ENCODE results near the gene HRCT1.

HRCT1 gene

DNA sequence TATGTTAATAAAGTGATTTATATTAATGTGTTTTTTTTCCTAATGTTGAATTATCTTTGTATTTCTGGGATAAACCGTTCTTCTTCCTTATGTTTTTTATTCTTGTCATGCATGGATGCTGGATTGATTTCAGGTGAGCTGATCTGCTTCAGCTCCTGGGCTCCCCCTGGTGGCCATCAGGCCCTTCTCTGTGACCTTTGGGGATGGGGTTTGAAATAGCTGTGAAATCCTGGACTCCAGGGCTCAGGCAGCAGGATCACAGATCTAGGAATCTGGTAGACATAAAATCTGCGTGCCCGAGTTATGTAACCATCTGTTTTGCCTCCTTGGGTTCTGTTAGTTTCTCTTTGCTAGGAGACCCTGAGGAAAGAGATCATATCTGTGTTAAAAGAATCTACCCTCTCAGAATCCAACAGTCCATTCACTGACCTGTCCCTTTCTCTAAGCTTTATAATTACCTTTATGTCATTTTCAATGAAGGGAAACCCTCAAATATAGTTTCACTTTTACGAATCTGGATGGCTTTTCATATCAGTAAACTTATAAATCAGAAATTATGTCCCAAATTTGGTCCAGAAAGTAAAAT, 23.6 kb upstream of the HRCT1 start:
- TF ChIP-seq SIN3A (IDR thresholded peaks at IDR 0.05; ENCODE audit: borderline replicate concordance, insufficient read depth, low read length) (no peak), POLR2AphosphoS5 (IDR thresholded peaks at IDR 0.05; ENCODE audit: low read depth, low read length) (no peak), TAF1 (IDR thresholded peaks at IDR 0.05; ENCODE audit: borderline replicate concordance, insufficient read depth, low read length) (no peak), FOXP2 (optimal IDR thresholded peaks at IDR 0.05; ENCODE audit: borderline replicate concordance, extremely low read depth, extremely low read length, insufficient read depth) (no peak)
- TF ChIP-seq, protein P1, sequence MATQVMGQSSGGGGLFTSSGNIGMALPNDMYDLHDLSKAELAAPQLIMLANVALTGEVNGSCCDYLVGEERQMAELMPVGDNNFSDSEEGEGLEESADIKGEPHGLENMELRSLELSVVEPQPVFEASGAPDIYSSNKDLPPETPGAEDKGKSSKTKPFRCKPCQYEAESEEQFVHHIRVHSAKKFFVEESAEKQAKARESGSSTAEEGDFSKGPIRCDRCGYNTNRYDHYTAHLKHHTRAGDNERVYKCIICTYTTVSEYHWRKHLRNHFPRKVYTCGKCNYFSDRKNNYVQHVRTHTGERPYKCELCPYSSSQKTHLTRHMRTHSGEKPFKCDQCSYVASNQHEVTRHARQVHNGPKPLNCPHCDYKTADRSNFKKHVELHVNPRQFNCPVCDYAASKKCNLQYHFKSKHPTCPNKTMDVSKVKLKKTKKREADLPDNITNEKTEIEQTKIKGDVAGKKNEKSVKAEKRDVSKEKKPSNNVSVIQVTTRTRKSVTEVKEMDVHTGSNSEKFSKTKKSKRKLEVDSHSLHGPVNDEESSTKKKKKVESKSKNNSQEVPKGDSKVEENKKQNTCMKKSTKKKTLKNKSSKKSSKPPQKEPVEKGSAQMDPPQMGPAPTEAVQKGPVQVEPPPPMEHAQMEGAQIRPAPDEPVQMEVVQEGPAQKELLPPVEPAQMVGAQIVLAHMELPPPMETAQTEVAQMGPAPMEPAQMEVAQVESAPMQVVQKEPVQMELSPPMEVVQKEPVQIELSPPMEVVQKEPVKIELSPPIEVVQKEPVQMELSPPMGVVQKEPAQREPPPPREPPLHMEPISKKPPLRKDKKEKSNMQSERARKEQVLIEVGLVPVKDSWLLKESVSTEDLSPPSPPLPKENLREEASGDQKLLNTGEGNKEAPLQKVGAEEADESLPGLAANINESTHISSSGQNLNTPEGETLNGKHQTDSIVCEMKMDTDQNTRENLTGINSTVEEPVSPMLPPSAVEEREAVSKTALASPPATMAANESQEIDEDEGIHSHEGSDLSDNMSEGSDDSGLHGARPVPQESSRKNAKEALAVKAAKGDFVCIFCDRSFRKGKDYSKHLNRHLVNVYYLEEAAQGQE (IDR thresholded peaks at IDR 0.05; ENCODE audit: insufficient read depth in 1 of 2, low read depth in 2 of 2, low read length in 2 of 2): no peak

DNA sequence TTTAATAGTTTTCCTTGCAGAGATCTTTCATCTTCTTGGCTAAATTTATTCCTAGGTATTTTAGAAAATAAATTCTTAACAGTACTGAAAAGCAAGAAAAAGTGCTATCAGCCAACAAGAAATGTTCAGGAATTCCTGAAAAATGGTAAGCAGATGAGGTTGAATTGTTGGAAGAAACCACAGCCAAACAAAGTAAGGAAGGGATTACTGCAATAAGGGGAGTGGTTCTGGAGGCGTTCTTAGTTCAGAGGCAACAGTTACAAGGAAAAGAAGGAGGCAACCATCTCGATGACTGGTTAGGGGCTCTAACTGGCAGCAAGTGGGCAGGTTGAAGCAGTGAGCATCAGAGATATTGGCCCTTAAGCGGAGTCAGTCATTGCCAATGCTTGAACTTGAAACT, 23.0 kb upstream of the HRCT1 start:
- TF ChIP-seq POLR2AphosphoS5 (IDR thresholded peaks at IDR 0.05; ENCODE audit: low read depth, low read length) (no peak), TAF1 (IDR thresholded peaks at IDR 0.05; ENCODE audit: borderline replicate concordance, insufficient read depth, low read length) (no peak), FOXP2 (optimal IDR thresholded peaks at IDR 0.05; ENCODE audit: borderline replicate concordance, extremely low read depth, extremely low read length, insufficient read depth) (no peak), SIN3A (IDR thresholded peaks at IDR 0.05; ENCODE audit: borderline replicate concordance, insufficient read depth, low read length) (no peak)
- TF ChIP-seq, protein P1 (IDR thresholded peaks at IDR 0.05; ENCODE audit: insufficient read depth in 1 of 2, low read depth in 2 of 2, low read length in 2 of 2): no peak

DNA sequence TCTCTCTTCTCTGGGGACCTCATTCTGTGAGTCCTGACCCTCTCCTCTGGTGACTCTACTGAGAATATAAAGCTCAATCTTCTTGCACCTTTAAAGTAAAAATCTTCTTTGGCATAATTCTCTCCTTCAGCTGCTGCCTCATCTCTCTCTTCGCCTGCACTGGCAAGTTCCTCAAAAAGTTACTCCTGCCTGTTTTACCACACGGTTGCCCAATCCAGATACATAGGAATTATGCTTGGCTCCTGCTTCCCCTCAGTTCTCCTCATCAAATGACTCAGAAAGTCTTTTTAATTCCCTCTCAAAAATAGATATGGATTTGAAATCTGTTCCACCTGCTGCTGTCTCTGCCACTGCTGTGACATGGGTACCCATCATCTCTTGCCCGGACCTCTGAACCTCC, 14.4 kb upstream of the HRCT1 start:
- no peak for TF ChIP-seq TAF1 (IDR thresholded peaks at IDR 0.05; ENCODE audit: borderline replicate concordance, insufficient read depth, low read length)
- no peak for TF ChIP-seq FOXP2 (optimal IDR thresholded peaks at IDR 0.05; ENCODE audit: borderline replicate concordance, extremely low read depth, extremely low read length, insufficient read depth)
- no peak for TF ChIP-seq POLR2AphosphoS5 (IDR thresholded peaks at IDR 0.05; ENCODE audit: low read depth, low read length)
- TF ChIP-seq SIN3A (IDR thresholded peaks at IDR 0.05; ENCODE audit: borderline replicate concordance, insufficient read depth, low read length): no peak
- TF ChIP-seq, protein P1 (IDR thresholded peaks at IDR 0.05; ENCODE audit: insufficient read depth in 1 of 2, low read depth in 2 of 2, low read length in 2 of 2): no peak

DNA sequence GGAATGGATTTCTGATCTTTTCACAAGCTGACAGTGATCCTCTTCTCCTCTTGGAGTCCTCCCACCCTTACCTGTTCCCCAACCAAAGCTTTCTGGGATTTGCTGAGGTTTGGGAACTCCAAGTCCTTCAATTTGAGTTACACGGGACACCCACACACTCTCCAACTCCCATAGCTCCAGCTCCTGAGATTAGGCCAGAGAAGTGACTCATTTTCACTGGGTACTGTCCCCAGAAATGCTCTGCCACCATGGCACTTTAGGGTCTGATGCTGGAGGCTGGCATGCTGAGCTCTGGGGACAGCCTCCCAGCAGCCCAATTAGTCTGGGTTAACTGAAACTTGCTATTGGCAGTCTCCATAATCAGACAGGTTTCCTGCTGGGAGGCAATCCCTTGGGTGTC, 14.0 kb upstream of the HRCT1 start:
- TF ChIP-seq, protein P1 (IDR thresholded peaks at IDR 0.05; ENCODE audit: insufficient read depth in 1 of 2, low read depth in 2 of 2, low read length in 2 of 2): no peak
- no peak for TF ChIP-seq FOXP2 (optimal IDR thresholded peaks at IDR 0.05; ENCODE audit: borderline replicate concordance, extremely low read depth, extremely low read length, insufficient read depth)
- no peak for TF ChIP-seq SIN3A (IDR thresholded peaks at IDR 0.05; ENCODE audit: borderline replicate concordance, insufficient read depth, low read length)
- no peak for TF ChIP-seq TAF1 (IDR thresholded peaks at IDR 0.05; ENCODE audit: borderline replicate concordance, insufficient read depth, low read length)
- TF ChIP-seq POLR2AphosphoS5 (IDR thresholded peaks at IDR 0.05; ENCODE audit: low read depth, low read length): no peak
